Measurements from ENCODE around the gene AARSD1. TPM values are rescaled to one million over a fixed set of nuclear protein-coding genes. Genes with fewer than 3 reads are reported as not detected.

AARSD1 gene
- total RNA-seq, 1 experiment from 2014 or later, result 79.9 TPM

- peak overlapping the region; percentile 64 for H3K27ac Mint-ChIP-seq (ENCODE audit: low read depth, unreplicated experiment)
- TF ChIP-seq CTCF (IDR thresholded peaks at IDR 0.05; ENCODE audit: unreplicated experiment), result no peak
- CTCF ChIA-PET, result interaction anchor here (0.6 to 1.3 kb wide), 5 partner anchors 10 to 126 kb away, joined by 3 to 7 read pairs (median 4); partner anchors contain the start of gene PTGES3L
- POLR2A ChIA-PET, result interaction anchor here (0.6 to 2.1 kb wide), 5 partner anchors 9 to 155 kb away, joined by 3 to 15 read pairs (median 5); partner anchors contain the start of genes PTGES3L, RPL27 and RUNDC1
- no peaks in the 10 kb centered on the region for H3K9me3 Mint-ChIP-seq (ENCODE audit: unreplicated experiment)
- no peak overlapping the region for H3K4me3 Mint-ChIP-seq (ENCODE audit: unreplicated experiment)
- peak; percentile 21 for DNase-seq (ENCODE audit: unreplicated experiment)
- peaks cover 6% of the 10 kb centered on the region for H3K36me3 Mint-ChIP-seq (ENCODE audit: insufficient read depth, unreplicated experiment)
- intact Hi-C loops (cut with micrococcal nuclease), result no loop called here
- BruUV-seq (replicated peaks), result no TSS peak
- H3K4me1 Mint-ChIP-seq (ENCODE audit: insufficient read depth, unreplicated experiment), result peaks cover 4% of the 10 kb centered on the region
- H3K27me3 Mint-ChIP-seq (ENCODE audit: insufficient read depth, unreplicated experiment), result no peaks in the 10 kb centered on the region
Measured at GRCh38 chr17:42969001-42969581, 4.8 kb upstream of the AARSD1 start.

- CTCF ChIA-PET, result interaction anchor here (0.6 to 1.3 kb wide), 4 partner anchors 12 to 250 kb away, joined by 3 to 6 read pairs (median 4); partner anchors contain the start of gene PTGES3L
Measured at GRCh38 chr17:42967925-42968324, 3.7 kb upstream of the AARSD1 start.

GRCh38 chr17:42953669-42954068 lies 10.6 kb downstream of the AARSD1 start:
- Mint-ChIP-seq H3K27ac (ENCODE audit: low read depth, unreplicated experiment) (no peak overlapping the region), H3K27me3 (ENCODE audit: insufficient read depth, unreplicated experiment) (no peaks in the 10 kb centered on the region)
- CTCF ChIA-PET, result interaction anchor here (0.6 to 0.7 kb wide), 3 partner anchors 134 to 623 kb away, joined by 3 to 4 read pairs (median 3); no protein-coding TSS in a partner anchor

More at GRCh38 chr17:42967925-42968324, 3.7 kb upstream of the AARSD1 start:
- Mint-ChIP-seq H3K36me3 (ENCODE audit: insufficient read depth, unreplicated experiment) (peaks cover 14% of the 10 kb centered on the region), H3K4me3 (ENCODE audit: unreplicated experiment) (no peak overlapping the region), H3K27ac (ENCODE audit: low read depth, unreplicated experiment) (peak overlapping the region; percentile 64), H3K27me3 (ENCODE audit: insufficient read depth, unreplicated experiment) (no peaks in the 10 kb centered on the region), H3K4me1 (ENCODE audit: insufficient read depth, unreplicated experiment) (peaks cover 10% of the 10 kb centered on the region), H3K9me3 (ENCODE audit: unreplicated experiment) (no peaks in the 10 kb centered on the region)
- TF ChIP-seq CTCF (IDR thresholded peaks at IDR 0.05; ENCODE audit: unreplicated experiment), result no peak
- DNase-seq (ENCODE audit: unreplicated experiment), result no peak
- BruUV-seq (replicated peaks), result no TSS peak
- POLR2A ChIA-PET, result interaction anchor here (0.7 to 2.1 kb wide), 5 partner anchors 11 to 156 kb away, joined by 3 to 15 read pairs (median 4); partner anchors contain the start of genes PTGES3L, RPL27 and RUNDC1
- intact Hi-C loops (cut with micrococcal nuclease), result no loop called here

More at GRCh38 chr17:42953669-42954068, 10.6 kb downstream of the AARSD1 start:
- Mint-ChIP-seq H3K4me1 (ENCODE audit: insufficient read depth, unreplicated experiment) (no peaks in the 10 kb centered on the region), H3K4me3 (ENCODE audit: unreplicated experiment) (no peak overlapping the region), H3K36me3 (ENCODE audit: insufficient read depth, unreplicated experiment) (peaks cover 92% of the 10 kb centered on the region), H3K9me3 (ENCODE audit: unreplicated experiment) (no peaks in the 10 kb centered on the region)
- no TSS peak for BruUV-seq (replicated peaks)
- POLR2A ChIA-PET, result no interaction called here
- DNase-seq (ENCODE audit: unreplicated experiment), result no peak
- intact Hi-C loops (cut with micrococcal nuclease), result no loop called here
- no peak for TF ChIP-seq CTCF (IDR thresholded peaks at IDR 0.05; ENCODE audit: unreplicated experiment)

Measured in MCF 10A (cell line).